Natural killer cell (primary cell): ENCODE results near the gene ATP2A3. TPM values are rescaled to one million over a fixed set of nuclear protein-coding genes. Genes with fewer than 3 reads are reported as not detected.

Source experiments
- ATAC-seq, 3 donors: fragments of 150-1000 bp in 2 of 3; fragments of 200-7000 bp in 1 of 3; cut with Tn5 transposase; 1 replicate in 1 of 3; 2 replicates in 2 of 3; pipeline ENCODE4 v1.10.0; 2021; ENCODE audit warnings: mild to moderate bottlenecking in 2 of 3, moderate library complexity in 2 of 3
- DNase-seq, 2 donors: peaks; one replicate each; pipeline versions ENCODE4 v3.0.0 to v3.0.0-alpha.2; 2013 to 2021; ENCODE audit warnings: mixed read lengths in 1 of 2
- H3K27ac ChIP-seq: one replicate; pipeline ENCODE4 v1.5.1; 2013; ENCODE audit warnings: mild to moderate bottlenecking, low read length
- H3K27me3 ChIP-seq: one replicate; pipeline ENCODE4 v1.6.1; 2013; ENCODE audit warnings: low read length; ENCODE audit not compliant: control insufficient read depth, insufficient read depth
- H3K36me3 ChIP-seq: one replicate; pipeline ENCODE4 v1.6.1; 2013; ENCODE audit warnings: low read length; ENCODE audit not compliant: control insufficient read depth, insufficient read depth
- H3K4me1 ChIP-seq: one replicate; pipeline ENCODE4 v1.6.1; 2013; ENCODE audit warnings: low read length; ENCODE audit not compliant: control insufficient read depth, insufficient read depth
- H3K4me3 ChIP-seq: one replicate; pipeline ENCODE4 v1.5.1; 2013; ENCODE audit warnings: low read length
- H3K9me3 ChIP-seq: one replicate; pipeline ENCODE4 v1.6.1; 2013; ENCODE audit warnings: low read length; ENCODE audit not compliant: control insufficient read depth, insufficient read depth
- H3K27ac Mint-ChIP-seq, 2 donors: one replicate each; pipeline ENCODE4 v1.8.0; 2022; ENCODE audit warnings: mild to moderate bottlenecking in 2 of 2, mixed read lengths in 2 of 2, moderate library complexity in 1 of 2
- H3K27me3 Mint-ChIP-seq, 2 donors: one replicate each; pipeline ENCODE4 v1.8.0; 2022; ENCODE audit warnings: low read depth in 2 of 2, mixed read lengths in 2 of 2
- H3K36me3 Mint-ChIP-seq: one replicate; pipeline ENCODE4 v1.8.0; 2022; ENCODE audit warnings: mixed read lengths
- H3K4me1 Mint-ChIP-seq, 2 donors: one replicate each; pipeline ENCODE4 v1.8.0; 2022; ENCODE audit warnings: mixed read lengths in 2 of 2
- H3K4me3 Mint-ChIP-seq: one replicate; pipeline ENCODE4 v1.8.0; 2022; ENCODE audit warnings: mild to moderate bottlenecking, moderate library complexity, mixed read lengths
- H3K9me3 Mint-ChIP-seq, 2 donors: one replicate each; pipeline ENCODE4 v1.8.0; 2022; ENCODE audit warnings: mixed read lengths in 2 of 2
- CTCF ChIP-seq: fragments of 200-600 bp; IDR thresholded peaks from one replicate; pipeline ENCODE4 v1.8.0; 2022; ENCODE audit warnings: antibody characterized with exemption
- WGBS: methylation state at CpG from one replicate; pipeline ENCODE4 v1.1.7; 2013; ENCODE audit warnings: missing lambda C conversion rate; ENCODE audit not compliant: insufficient coverage; 5-methylcytosine and 5-hydroxymethylcytosine counted together
- intact Hi-C: fragments of 100-400 bp; cut with micrococcal nuclease; formaldehyde crosslinking; loops from one replicate; pipeline ENCODE4 v1.14.2; 2022
- total RNA-seq, 4 donors: library from RNA; stranded (reverse); fragments of 120-200 nt in 1 of 4; gene quantifications; one replicate each; pipeline versions ENCODE4 v1.2.3 to v1.2.4, GENCODE V29; 2013 to 2022

Gene ATP2A3
- total RNA-seq, 3 donors from 2014 or later (not counting 1 experiment from before 2014, with no cell fraction given): 326 to 397 (median 377) TPM

- H3K9me3 ChIP-seq: no peaks in the 10 kb centered on the region
- no peaks in the 10 kb centered on the region for H3K36me3 Mint-ChIP-seq
- intact Hi-C loops: no loop called here
- no peak for TF ChIP-seq CTCF
- H3K27me3 Mint-ChIP-seq: no peaks in the 10 kb centered on the region
- no peaks in the 10 kb centered on the region for H3K9me3 Mint-ChIP-seq
- ATAC-seq (no peak), DNase-seq (no peak)
- H3K36me3 ChIP-seq: no peaks in the 10 kb centered on the region
- H3K4me1 Mint-ChIP-seq: no peaks in the 10 kb centered on the region
- H3K27me3 ChIP-seq: no peaks in the 10 kb centered on the region
- H3K27ac ChIP-seq: no peak overlapping the region
- H3K4me3 ChIP-seq: no peak overlapping the region
- peaks cover 7% of the 10 kb centered on the region for H3K4me1 ChIP-seq
- no peak overlapping the region for H3K4me3 Mint-ChIP-seq
- WGBS: 95% methylated on average over 7 of the region's 8 CpGs
- no peak overlapping the region for H3K27ac Mint-ChIP-seq
Observed at GRCh38 chr17:3982541-3983017, 18.3 kb upstream of the ATP2A3 start.

GRCh38 chr17:3982113-3982512 is 17.9 kb upstream of the ATP2A3 start:
- intact Hi-C loops: no loop called here
- H3K9me3 Mint-ChIP-seq: no peaks in the 10 kb centered on the region
- H3K27me3 Mint-ChIP-seq: no peaks in the 10 kb centered on the region
- DNase-seq: no peak
- H3K9me3 ChIP-seq: no peaks in the 10 kb centered on the region
- no peaks in the 10 kb centered on the region for H3K36me3 ChIP-seq
- H3K4me3 ChIP-seq: no peak overlapping the region
- H3K36me3 Mint-ChIP-seq: no peaks in the 10 kb centered on the region
- H3K4me1 Mint-ChIP-seq: no peaks in the 10 kb centered on the region
- 95% methylated on average over 21 of the region's 21 CpGs for WGBS
- no peak overlapping the region for H3K4me3 Mint-ChIP-seq
- no peak for TF ChIP-seq CTCF
- ATAC-seq: no peak
- H3K27me3 ChIP-seq: no peaks in the 10 kb centered on the region
- no peak overlapping the region for H3K27ac ChIP-seq
- peaks cover 7% of the 10 kb centered on the region for H3K4me1 ChIP-seq
- no peak overlapping the region for H3K27ac Mint-ChIP-seq

GRCh38 chr17:3981455-3981854 is 17.2 kb upstream of the ATP2A3 start:
- H3K36me3 Mint-ChIP-seq: no peaks in the 10 kb centered on the region
- no peak overlapping the region for H3K4me3 Mint-ChIP-seq
- no peak overlapping the region for H3K27ac ChIP-seq
- no peaks in the 10 kb centered on the region for H3K9me3 ChIP-seq
- no peak for DNase-seq
- TF ChIP-seq CTCF: no peak
- no peak overlapping the region for H3K27ac Mint-ChIP-seq
- intact Hi-C loops: no loop called here
- no peak for ATAC-seq
- H3K27me3 ChIP-seq: no peaks in the 10 kb centered on the region
- peaks cover 7% of the 10 kb centered on the region for H3K4me1 ChIP-seq
- H3K27me3 Mint-ChIP-seq: no peaks in the 10 kb centered on the region
- 95% methylated on average over 23 of the region's 23 CpGs for WGBS
- no peaks in the 10 kb centered on the region for H3K4me1 Mint-ChIP-seq
- no peaks in the 10 kb centered on the region for H3K36me3 ChIP-seq
- H3K9me3 Mint-ChIP-seq: no peaks in the 10 kb centered on the region
- no peak overlapping the region for H3K4me3 ChIP-seq

- intact Hi-C loops: no loop called here
- Mint-ChIP-seq H3K4me3 (no peak overlapping the region), H3K27ac (no peak overlapping the region), H3K27me3 (no peaks in the 10 kb centered on the region), H3K9me3 (no peaks in the 10 kb centered on the region), H3K36me3 (no peaks in the 10 kb centered on the region), H3K4me1 (no peaks in the 10 kb centered on the region)
- DNase-seq: no peak
- WGBS: 95% methylated on average over 19 of the region's 19 CpGs
- Histone ChIP-seq H3K4me3 (no peak overlapping the region), H3K27me3 (no peaks in the 10 kb centered on the region), H3K36me3 (no peaks in the 10 kb centered on the region), H3K9me3 (no peaks in the 10 kb centered on the region), H3K27ac (no peak overlapping the region), H3K4me1 (peaks cover 7% of the 10 kb centered on the region)
- ATAC-seq: no peak
- no peak for TF ChIP-seq CTCF
Observed at GRCh38 chr17:3980381-3981014, 16.3 kb upstream of the ATP2A3 start.
